Endothelial cell (in vitro differentiated cells): ENCODE data around the gene CNOT6L. TPM values are rescaled to one million over a fixed set of nuclear protein-coding genes. Genes with fewer than 3 reads are reported as not detected.

Source experiments
- DNase-seq: peaks from one replicate; pipeline ENCODE4 v3.0.0; 2021; ENCODE audit warnings: low spot score
- H3K27ac Mint-ChIP-seq: one replicate; pipeline ENCODE4 v1.8.0; 2021; ENCODE audit warnings: mixed read lengths, inconsistent platforms; ENCODE audit not compliant: unreplicated experiment
- H3K27me3 Mint-ChIP-seq: one replicate; pipeline ENCODE4 v1.8.0; 2021; ENCODE audit warnings: mild to moderate bottlenecking, moderate library complexity, mixed read lengths, inconsistent platforms; ENCODE audit not compliant: unreplicated experiment
- H3K36me3 Mint-ChIP-seq: one replicate; pipeline ENCODE4 v1.8.0; 2021; ENCODE audit warnings: mild to moderate bottlenecking, low read depth, mixed read lengths, inconsistent platforms; ENCODE audit not compliant: unreplicated experiment
- H3K4me1 Mint-ChIP-seq: one replicate; pipeline ENCODE4 v1.8.0; 2021; ENCODE audit warnings: mild to moderate bottlenecking, mixed read lengths, inconsistent platforms; ENCODE audit not compliant: unreplicated experiment
- H3K4me3 Mint-ChIP-seq: one replicate; pipeline ENCODE4 v1.8.0; 2021; ENCODE audit warnings: mild to moderate bottlenecking, mixed read lengths, inconsistent platforms; ENCODE audit not compliant: unreplicated experiment
- H3K9me3 Mint-ChIP-seq: one replicate; pipeline ENCODE4 v1.8.0; 2021; ENCODE audit warnings: mixed read lengths, inconsistent platforms; ENCODE audit not compliant: unreplicated experiment
- total RNA-seq: library from RNA; stranded (reverse); fragmentation: NEBNext Ultra II Directional; extraction: Animal tissue kit (Norgen Biotek cat#: 25700); gene quantifications from one replicate; pipeline ENCODE4 v1.2.1, GENCODE V29; 2021; ENCODE audit not compliant: unreplicated experiment
- TF ChIP-seq, protein P1 (sequence below): fragments of 200-600 bp; sonication (generic); IDR thresholded peaks from one replicate; pipeline ENCODE4 v1.5.0; 2021; ENCODE audit warnings: antibody characterized with exemption; ENCODE audit not compliant: unreplicated experiment

CNOT6L gene
- total RNA-seq, 1 donor from 2014 or later = 35.3 TPM

DNA sequence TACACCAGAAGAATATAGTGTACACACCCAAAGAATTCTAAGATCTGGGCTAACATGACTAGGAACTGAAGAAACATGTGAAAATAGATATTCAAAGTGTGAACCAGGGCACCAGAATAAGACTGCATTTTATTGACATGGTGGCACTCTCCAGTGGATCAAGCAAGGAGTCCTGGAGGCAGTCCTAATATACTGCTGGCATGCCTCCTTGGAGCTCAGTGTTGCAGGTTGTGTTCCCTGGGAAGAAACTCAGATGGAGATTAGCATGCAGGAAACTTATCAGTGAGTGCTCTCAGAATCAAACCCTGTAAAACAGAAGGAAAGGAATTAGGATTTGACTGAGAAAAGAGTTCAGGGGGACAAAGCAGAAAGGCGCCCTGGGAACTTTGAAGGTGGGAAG is 108.5 kb downstream of the CNOT6L start:
- Mint-ChIP-seq H3K36me3 (peaks cover 4% of the 10 kb centered on the region), H3K27me3 (no peaks in the 10 kb centered on the region), H3K4me1 (no peaks in the 10 kb centered on the region), H3K27ac (no peak overlapping the region), H3K4me3 (no peak overlapping the region), H3K9me3 (no peaks in the 10 kb centered on the region)
- no peak for DNase-seq
- TF ChIP-seq, protein P1, sequence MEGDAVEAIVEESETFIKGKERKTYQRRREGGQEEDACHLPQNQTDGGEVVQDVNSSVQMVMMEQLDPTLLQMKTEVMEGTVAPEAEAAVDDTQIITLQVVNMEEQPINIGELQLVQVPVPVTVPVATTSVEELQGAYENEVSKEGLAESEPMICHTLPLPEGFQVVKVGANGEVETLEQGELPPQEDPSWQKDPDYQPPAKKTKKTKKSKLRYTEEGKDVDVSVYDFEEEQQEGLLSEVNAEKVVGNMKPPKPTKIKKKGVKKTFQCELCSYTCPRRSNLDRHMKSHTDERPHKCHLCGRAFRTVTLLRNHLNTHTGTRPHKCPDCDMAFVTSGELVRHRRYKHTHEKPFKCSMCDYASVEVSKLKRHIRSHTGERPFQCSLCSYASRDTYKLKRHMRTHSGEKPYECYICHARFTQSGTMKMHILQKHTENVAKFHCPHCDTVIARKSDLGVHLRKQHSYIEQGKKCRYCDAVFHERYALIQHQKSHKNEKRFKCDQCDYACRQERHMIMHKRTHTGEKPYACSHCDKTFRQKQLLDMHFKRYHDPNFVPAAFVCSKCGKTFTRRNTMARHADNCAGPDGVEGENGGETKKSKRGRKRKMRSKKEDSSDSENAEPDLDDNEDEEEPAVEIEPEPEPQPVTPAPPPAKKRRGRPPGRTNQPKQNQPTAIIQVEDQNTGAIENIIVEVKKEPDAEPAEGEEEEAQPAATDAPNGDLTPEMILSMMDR = no peak

DNA sequence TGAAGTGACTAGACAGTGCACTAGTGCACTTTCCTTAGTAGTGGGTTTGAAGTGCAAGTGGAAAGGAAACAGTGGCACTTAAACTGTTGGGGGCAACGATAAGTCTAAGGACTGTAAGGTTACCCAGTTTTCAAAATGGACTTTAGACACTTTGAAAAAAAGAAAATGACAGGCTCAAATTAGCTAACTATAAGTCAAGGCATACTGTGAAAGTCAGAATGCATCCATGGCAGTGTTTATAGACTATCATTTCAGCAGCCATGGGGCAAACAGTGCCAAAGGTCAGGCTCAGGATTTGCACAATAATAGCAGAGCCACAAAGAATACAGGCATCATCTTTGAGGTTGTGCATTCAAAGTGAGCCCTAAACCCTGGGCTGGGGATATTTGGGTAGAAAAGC is 109.1 kb downstream of the CNOT6L start:
- Mint-ChIP-seq H3K4me3 (no peak overlapping the region), H3K36me3 (peaks cover 4% of the 10 kb centered on the region), H3K9me3 (no peaks in the 10 kb centered on the region), H3K4me1 (no peaks in the 10 kb centered on the region), H3K27me3 (no peaks in the 10 kb centered on the region), H3K27ac (no peak overlapping the region)
- DNase-seq = no peak
- TF ChIP-seq, protein P1 = no peak

DNA sequence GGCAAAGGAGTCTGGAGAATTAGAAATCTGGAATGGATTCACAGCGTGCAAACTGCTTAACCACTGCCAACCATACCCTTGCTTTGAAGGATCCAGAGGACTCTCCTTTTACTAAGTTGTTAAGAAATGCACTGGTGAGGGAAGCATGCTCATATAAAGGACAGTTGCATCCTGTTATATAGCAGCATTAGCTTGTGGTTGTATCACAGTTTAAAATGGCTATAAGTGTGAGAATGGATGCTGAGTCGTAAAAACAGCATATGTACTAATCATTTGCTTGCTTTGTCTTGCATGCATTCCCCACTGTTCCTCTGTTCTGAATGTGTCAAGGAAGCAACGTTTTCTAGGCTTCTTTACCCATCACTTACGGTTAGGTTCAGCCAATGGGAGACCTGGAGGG is 112.5 kb downstream of the CNOT6L start:
- H3K4me1 Mint-ChIP-seq = no peaks in the 10 kb centered on the region
- no peak overlapping the region for H3K27ac Mint-ChIP-seq
- TF ChIP-seq, protein P1 = no peak
- H3K9me3 Mint-ChIP-seq = no peaks in the 10 kb centered on the region
- no peaks in the 10 kb centered on the region for H3K27me3 Mint-ChIP-seq
- H3K4me3 Mint-ChIP-seq = no peak overlapping the region
- DNase-seq = no peak
- no peaks in the 10 kb centered on the region for H3K36me3 Mint-ChIP-seq

DNA sequence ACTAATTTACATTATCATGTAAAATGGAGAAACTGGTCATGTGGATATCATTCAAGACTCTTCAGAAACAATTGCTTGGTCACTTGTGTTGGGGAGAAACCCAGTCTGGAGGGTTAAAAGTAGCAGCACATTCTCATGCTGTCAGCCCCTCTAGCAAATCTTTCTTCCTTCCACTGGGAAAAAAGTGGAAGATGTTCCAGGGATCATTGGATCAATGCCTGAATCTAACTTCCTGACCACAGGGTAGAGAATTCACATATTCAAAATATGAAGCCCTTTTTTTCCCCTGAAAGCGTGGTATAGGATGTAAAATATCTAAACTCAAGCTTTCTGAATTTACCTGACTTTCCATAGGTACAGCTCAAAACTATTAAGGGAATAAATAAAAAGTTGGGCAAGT is 115.5 kb downstream of the CNOT6L start:
- Mint-ChIP-seq H3K36me3 (no peaks in the 10 kb centered on the region), H3K27me3 (no peaks in the 10 kb centered on the region), H3K4me3 (no peak overlapping the region), H3K4me1 (peaks cover 4% of the 10 kb centered on the region), H3K9me3 (no peaks in the 10 kb centered on the region), H3K27ac (no peak overlapping the region)
- no peak for DNase-seq
- TF ChIP-seq, protein P1 = no peak

DNA sequence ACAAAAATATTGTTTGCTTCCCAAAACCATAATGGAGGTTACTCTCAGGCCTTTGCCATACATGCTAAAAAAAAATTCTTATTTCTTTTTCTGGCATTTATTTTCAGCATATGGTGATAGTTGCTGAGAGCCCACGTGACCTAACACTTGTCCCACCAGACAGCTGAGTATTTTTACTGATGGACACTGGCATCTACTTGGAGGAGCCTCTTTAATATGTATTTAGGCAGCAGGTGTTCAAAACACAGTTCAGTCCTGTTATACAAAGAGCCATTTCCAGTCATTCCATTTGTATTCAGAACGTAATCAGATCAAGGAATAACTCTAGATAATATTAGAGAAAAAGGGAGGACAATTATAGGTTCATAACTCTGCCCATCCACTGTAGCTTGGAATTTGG is 118.0 kb downstream of the CNOT6L start:
- H3K4me3 Mint-ChIP-seq = no peak overlapping the region
- no peaks in the 10 kb centered on the region for H3K9me3 Mint-ChIP-seq

More for the DNA sequence above, 118.0 kb downstream of the CNOT6L start:
- TF ChIP-seq, protein P1 = no peak
- Mint-ChIP-seq H3K27ac (no peak overlapping the region), H3K4me1 (peaks cover 4% of the 10 kb centered on the region), H3K36me3 (no peaks in the 10 kb centered on the region), H3K27me3 (no peaks in the 10 kb centered on the region)
- no peak for DNase-seq
